HG02678 (cell line): ENCODE data around the gene UBE3C.

Source experiments
- ATAC-seq: cut with Tn5 transposase; IDR thresholded peaks from one replicate; pipeline ENCODE4 v1.9.1; 2021; ENCODE audit warnings: mild to moderate bottlenecking, moderate library complexity; ENCODE audit not compliant: unreplicated experiment

The UBE3C gene

GRCh38 chr7:157168571-157168970 is 29.8 kb downstream of the UBE3C start:
- ATAC-seq = no peak

- ATAC-seq = no peak
These were observed 38.0 kb downstream of the UBE3C start for GRCh38 chr7:157176771-157177170.

- ATAC-seq = no peak
These were observed 38.7 kb downstream of the UBE3C start for GRCh38 chr7:157177333-157177982.

GRCh38 chr7:157177983-157178381 is 39.3 kb downstream of the UBE3C start:
- ATAC-seq = no peak

- ATAC-seq = no peak
These were observed 45.1 kb downstream of the UBE3C start for GRCh38 chr7:157183832-157184231.

GRCh38 chr7:157188091-157188665 is 49.5 kb downstream of the UBE3C start:
- ATAC-seq = no peak

GRCh38 chr7:157189405-157189804 is 50.7 kb downstream of the UBE3C start:
- no peak for ATAC-seq

- ATAC-seq = no peak
These were observed 54.1 kb downstream of the UBE3C start for GRCh38 chr7:157192861-157193260.

- no peak for ATAC-seq
These were observed 54.5 kb downstream of the UBE3C start for GRCh38 chr7:157193274-157193673.

GRCh38 chr7:157194948-157195347 is 56.2 kb downstream of the UBE3C start:
- no peak for ATAC-seq

- ATAC-seq = no peak
These were observed 57.1 kb downstream of the UBE3C start for GRCh38 chr7:157195868-157196267.

- ATAC-seq = no peak
These were observed 65.4 kb downstream of the UBE3C start for GRCh38 chr7:157204134-157204533.

- no peak for ATAC-seq
These were observed 66.7 kb downstream of the UBE3C start for GRCh38 chr7:157205438-157205837.

GRCh38 chr7:157208571-157209413 is 70.1 kb downstream of the UBE3C start:
- no peak for ATAC-seq

- ATAC-seq = no peak
These were observed 72.0 kb downstream of the UBE3C start for GRCh38 chr7:157210682-157211081.

GRCh38 chr7:157211690-157212089 is 73.0 kb downstream of the UBE3C start:
- ATAC-seq = no peak

- ATAC-seq = peak; percentile 93
These were observed 80.4 kb downstream of the UBE3C start for GRCh38 chr7:157219154-157219553.

GRCh38 chr7:157220916-157221569 is 82.3 kb downstream of the UBE3C start:
- no peak for ATAC-seq

GRCh38 chr7:157222687-157223086 is 84.0 kb downstream of the UBE3C start:
- no peak for ATAC-seq

- no peak for ATAC-seq
These were observed 85.9 kb downstream of the UBE3C start for GRCh38 chr7:157224627-157225026.

GRCh38 chr7:157228864-157229422 is 90.2 kb downstream of the UBE3C start:
- no peak for ATAC-seq
